Measurements from ENCODE around the gene PLCL1. TPM values are rescaled to one million over a fixed set of nuclear protein-coding genes. Genes with fewer than 3 reads are reported as not detected.

Gene PLCL1
- total RNA-seq, 2 donors from 2014 or later, result 2.0 to 2.9 TPM

GRCh38 chr2:198080879-198081765, 276.7 kb downstream of the PLCL1 start:
- DNase-seq (no peak), ATAC-seq (no peak)
- Histone ChIP-seq H3K27ac (no peak overlapping the region), H3K27me3 (no peaks in the 10 kb centered on the region), H3K4me1 (no peaks in the 10 kb centered on the region), H3K9me3 (no peaks in the 10 kb centered on the region), H3K4me3 (no peak overlapping the region), H3K36me3 (replicated peaks in 1 of 2; ENCODE audit: insufficient read depth in 1 of 2, low read depth in 2 of 2) (no peaks in the 10 kb centered on the region)
- WGBS, 2 donors, result 85 to 87% methylated on average over 2 of the region's 2 CpGs
- intact Hi-C loops (cut with DNase I), result no loop called here
- TF ChIP-seq CTCF (IDR thresholded peaks at IDR 0.05), result no peak
- no peak for TF ChIP-seq POLR2A (IDR thresholded peaks at IDR 0.05)

- H3K4me3 ChIP-seq, result no peak overlapping the region
- TF ChIP-seq CTCF (IDR thresholded peaks at IDR 0.05) (no peak), POLR2A (IDR thresholded peaks at IDR 0.05) (no peak)
- intact Hi-C loops (cut with DNase I), result no loop called here
- no peaks in the 10 kb centered on the region for H3K27me3 ChIP-seq
- no peak overlapping the region for H3K27ac ChIP-seq
- DNase-seq, result no peak
- 82 to 83% methylated on average over 6 of the region's 6 CpGs for WGBS, 2 donors
- H3K36me3 ChIP-seq (replicated peaks in 1 of 2; ENCODE audit: insufficient read depth in 1 of 2, low read depth in 2 of 2), result no peaks in the 10 kb centered on the region
- H3K9me3 ChIP-seq, result no peaks in the 10 kb centered on the region
- no peak for ATAC-seq
- no peaks in the 10 kb centered on the region for H3K4me1 ChIP-seq
Measured at GRCh38 chr2:198084156-198084555, 279.8 kb downstream of the PLCL1 start.

GRCh38 chr2:198096002-198096401, 291.6 kb downstream of the PLCL1 start:
- WGBS, 2 donors, result 79 to 87% methylated on average over 2 of the region's 2 CpGs
- H3K4me3 ChIP-seq, result no peak overlapping the region
- no peaks in the 10 kb centered on the region for H3K4me1 ChIP-seq
- no peaks in the 10 kb centered on the region for H3K27me3 ChIP-seq
- no peak overlapping the region for H3K27ac ChIP-seq
- DNase-seq (no peak), ATAC-seq (no peak)
- no peaks in the 10 kb centered on the region for H3K9me3 ChIP-seq
- no peaks in the 10 kb centered on the region for H3K36me3 ChIP-seq (replicated peaks in 1 of 2; ENCODE audit: insufficient read depth in 1 of 2, low read depth in 2 of 2)
- TF ChIP-seq CTCF (IDR thresholded peaks at IDR 0.05), result no peak
- TF ChIP-seq POLR2A (IDR thresholded peaks at IDR 0.05), result no peak
- intact Hi-C loops (cut with DNase I), result no loop called here

- TF ChIP-seq POLR2A (IDR thresholded peaks at IDR 0.05), result no peak
- TF ChIP-seq CTCF (IDR thresholded peaks at IDR 0.05), result no peak
- H3K9me3 ChIP-seq, result no peaks in the 10 kb centered on the region
- WGBS, 2 donors, result 73 to 91% methylated on average over 2 of the region's 2 CpGs
- no peak for ATAC-seq
- H3K4me3 ChIP-seq, result no peak overlapping the region
- intact Hi-C loops (cut with DNase I), result no loop called here
- no peaks in the 10 kb centered on the region for H3K4me1 ChIP-seq
- no peak overlapping the region for H3K27ac ChIP-seq
- DNase-seq, result no peak
- no peaks in the 10 kb centered on the region for H3K36me3 ChIP-seq (replicated peaks in 1 of 2; ENCODE audit: insufficient read depth in 1 of 2, low read depth in 2 of 2)
- no peaks in the 10 kb centered on the region for H3K27me3 ChIP-seq
Measured at GRCh38 chr2:198096965-198097364, 292.6 kb downstream of the PLCL1 start.

GRCh38 chr2:198097630-198098029, 293.2 kb downstream of the PLCL1 start:
- WGBS, 2 donors, result 70 to 83% methylated on average over 3 of the region's 3 CpGs
- ATAC-seq (no peak), DNase-seq (no peak)
- no peaks in the 10 kb centered on the region for H3K36me3 ChIP-seq (replicated peaks in 1 of 2; ENCODE audit: insufficient read depth in 1 of 2, low read depth in 2 of 2)
- H3K9me3 ChIP-seq, result no peaks in the 10 kb centered on the region
- H3K27me3 ChIP-seq, result no peaks in the 10 kb centered on the region
- no peak for TF ChIP-seq CTCF (IDR thresholded peaks at IDR 0.05)
- TF ChIP-seq POLR2A (IDR thresholded peaks at IDR 0.05), result no peak
- intact Hi-C loops (cut with DNase I), result no loop called here
- no peak overlapping the region for H3K27ac ChIP-seq
- H3K4me3 ChIP-seq, result no peak overlapping the region
- no peaks in the 10 kb centered on the region for H3K4me1 ChIP-seq
